DOHH2 (cell line): ENCODE data around the gene GOSR1.

Source experiments
- H3F3A ChIP-seq: fragments of 200-600 bp; sonication (generic), shearing (Covaris generic); 2 replicates; pipeline ENCODE4 v1.6.0; 2016; ENCODE audit warnings: antibody characterized with exemption, mild to moderate bottlenecking; ENCODE audit not compliant: control insufficient read depth, insufficient read depth
- H3K27ac ChIP-seq: fragments of 200-600 bp; sonication (generic); 2 replicates; pipeline ENCODE4 v1.5.1; 2014; ENCODE audit warnings: low read depth, mild to moderate bottlenecking, low read length, moderate library complexity
- H3K27me3 ChIP-seq: fragments of 200-600 bp; sonication (generic); 2 replicates; pipeline ENCODE4 v1.6.1; 2014; ENCODE audit warnings: mild to moderate bottlenecking, low read length, mixed read lengths; ENCODE audit not compliant: control insufficient read depth
- H3K36me3 ChIP-seq: fragments of 200-600 bp; sonication (generic); 2 replicates; pipeline ENCODE4 v1.6.1; 2014; ENCODE audit warnings: mild to moderate bottlenecking, low read length, moderate library complexity, mixed read lengths; ENCODE audit not compliant: control insufficient read depth
- H3K4me1 ChIP-seq: fragments of 200-600 bp; sonication (generic); 2 replicates; pipeline ENCODE4 v1.6.1; 2014; ENCODE audit warnings: mild to moderate bottlenecking, low read length, mixed read lengths; ENCODE audit not compliant: control insufficient read depth
- H3K4me2 ChIP-seq: fragments of 200-600 bp; sonication (generic); 2 replicates; pipeline ENCODE4 v1.6.0; 2014; ENCODE audit warnings: mild to moderate bottlenecking, low read length, moderate library complexity
- H3K4me3 ChIP-seq: fragments of 200-600 bp; sonication (generic); 2 replicates; pipeline ENCODE4 v1.5.1; 2014; ENCODE audit warnings: mild to moderate bottlenecking, low read length, mixed read lengths
- H3K79me2 ChIP-seq: fragments of 200-600 bp; sonication (generic); 2 replicates; pipeline ENCODE4 v1.6.1; 2014; ENCODE audit warnings: mild to moderate bottlenecking, low read length, mixed read lengths; ENCODE audit not compliant: control insufficient read depth
- H3K9me2 ChIP-seq: fragments of 200-600 bp; sonication (generic); replicated peaks from 2 replicates; pipeline ENCODE4 v1.6.1; 2014; ENCODE audit warnings: mild to moderate bottlenecking, low read length, mixed read lengths; ENCODE audit not compliant: control insufficient read depth
- H3K9me3 ChIP-seq: fragments of 200-600 bp; sonication (generic); 2 replicates; pipeline ENCODE4 v1.6.1; 2014; ENCODE audit warnings: antibody characterized with exemption, low read length, mixed read lengths; ENCODE audit not compliant: control insufficient read depth, insufficient read depth
- H4K20me1 ChIP-seq: fragments of 200-600 bp; sonication (generic); 2 replicates; pipeline ENCODE4 v1.6.0; 2014; ENCODE audit warnings: low read depth, mild to moderate bottlenecking, antibody characterized with exemption, low read length, moderate library complexity; ENCODE audit not compliant: control insufficient read depth, insufficient read depth
- EZH2phosphoT487 ChIP-seq: fragments of 200-600 bp; sonication (generic); IDR thresholded peaks from 2 replicates; pipeline ENCODE4 v1.6.1; 2017; ENCODE audit warnings: borderline replicate concordance, mild to moderate bottlenecking, antibody characterized with exemption, low read length, moderate library complexity, mixed read lengths
- TF ChIP-seq, protein P1 (sequence below): fragments of 200-600 bp; sonication (generic); IDR thresholded peaks from one replicate; pipeline ENCODE4 v1.5.1; 2014; ENCODE audit warnings: antibody characterized with exemption, mild to moderate bottlenecking, low read depth, low read length; ENCODE audit not compliant: poor library complexity, severe bottlenecking

Gene GOSR1

DNA sequence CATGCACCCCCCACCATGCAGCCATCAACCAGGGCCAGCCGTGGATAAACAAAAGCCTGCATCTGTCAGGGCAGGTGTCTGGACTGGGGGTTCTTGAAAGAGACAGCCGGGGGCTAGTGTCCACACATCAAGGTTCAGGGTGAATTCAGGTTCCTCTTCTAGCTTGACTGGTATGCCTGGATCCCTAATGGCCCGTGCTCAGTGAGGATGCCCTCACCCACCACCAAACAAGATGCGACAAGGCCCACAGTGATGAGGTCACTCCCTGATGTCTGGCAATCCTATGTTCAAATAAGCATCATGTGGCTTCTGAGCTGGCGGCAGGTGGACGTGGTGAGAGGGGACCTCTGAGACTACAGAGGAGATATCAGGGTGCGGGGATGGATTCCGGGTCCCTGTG is 64.6 kb downstream of the GOSR1 start:
- no peak for TF ChIP-seq EZH2phosphoT487
- TF ChIP-seq, protein P1, sequence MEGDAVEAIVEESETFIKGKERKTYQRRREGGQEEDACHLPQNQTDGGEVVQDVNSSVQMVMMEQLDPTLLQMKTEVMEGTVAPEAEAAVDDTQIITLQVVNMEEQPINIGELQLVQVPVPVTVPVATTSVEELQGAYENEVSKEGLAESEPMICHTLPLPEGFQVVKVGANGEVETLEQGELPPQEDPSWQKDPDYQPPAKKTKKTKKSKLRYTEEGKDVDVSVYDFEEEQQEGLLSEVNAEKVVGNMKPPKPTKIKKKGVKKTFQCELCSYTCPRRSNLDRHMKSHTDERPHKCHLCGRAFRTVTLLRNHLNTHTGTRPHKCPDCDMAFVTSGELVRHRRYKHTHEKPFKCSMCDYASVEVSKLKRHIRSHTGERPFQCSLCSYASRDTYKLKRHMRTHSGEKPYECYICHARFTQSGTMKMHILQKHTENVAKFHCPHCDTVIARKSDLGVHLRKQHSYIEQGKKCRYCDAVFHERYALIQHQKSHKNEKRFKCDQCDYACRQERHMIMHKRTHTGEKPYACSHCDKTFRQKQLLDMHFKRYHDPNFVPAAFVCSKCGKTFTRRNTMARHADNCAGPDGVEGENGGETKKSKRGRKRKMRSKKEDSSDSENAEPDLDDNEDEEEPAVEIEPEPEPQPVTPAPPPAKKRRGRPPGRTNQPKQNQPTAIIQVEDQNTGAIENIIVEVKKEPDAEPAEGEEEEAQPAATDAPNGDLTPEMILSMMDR: no peak
- H3K27ac ChIP-seq: no peak overlapping the region

DNA sequence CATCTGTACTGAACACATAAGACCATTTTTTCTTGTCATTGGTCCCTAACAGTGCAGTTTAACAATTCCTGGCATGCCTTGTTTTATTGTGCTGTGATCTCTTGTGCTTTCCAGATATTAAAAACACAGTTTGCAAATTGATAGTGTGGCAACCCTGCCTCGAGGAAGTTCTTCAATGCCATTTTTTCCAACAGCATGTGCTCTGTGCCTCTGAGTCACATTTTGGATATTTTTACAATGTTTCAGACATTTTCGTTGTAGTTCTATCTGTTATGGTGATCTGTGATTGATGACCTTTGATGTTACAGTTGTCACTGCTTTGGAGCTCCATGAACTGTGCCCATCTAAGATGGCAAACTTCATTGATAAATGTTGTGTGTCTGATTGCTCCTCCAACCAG is 66.2 kb downstream of the GOSR1 start:
- no peak overlapping the region for H3K4me3 ChIP-seq
- H4K20me1 ChIP-seq: no peaks in the 10 kb centered on the region
- H3K36me3 ChIP-seq: no peaks in the 10 kb centered on the region
- H3K79me2 ChIP-seq: no peaks in the 10 kb centered on the region
- H3K9me3 ChIP-seq: no peaks in the 10 kb centered on the region
- H3K4me1 ChIP-seq: no peaks in the 10 kb centered on the region
- TF ChIP-seq, protein P1: no peak
- TF ChIP-seq EZH2phosphoT487: no peak
- H3F3A ChIP-seq: no peaks in the 10 kb centered on the region
- H3K9me2 ChIP-seq: no peaks in the 10 kb centered on the region
- no peaks in the 10 kb centered on the region for H3K27me3 ChIP-seq
- no peak overlapping the region for H3K4me2 ChIP-seq
- H3K27ac ChIP-seq: no peak overlapping the region

More for the DNA sequence above, 64.6 kb downstream of the GOSR1 start:
- Histone ChIP-seq H4K20me1 (no peaks in the 10 kb centered on the region), H3K27me3 (no peaks in the 10 kb centered on the region), H3K36me3 (no peaks in the 10 kb centered on the region), H3K79me2 (no peaks in the 10 kb centered on the region), H3K9me2 (no peaks in the 10 kb centered on the region), H3K4me2 (no peak overlapping the region), H3K4me1 (no peaks in the 10 kb centered on the region), H3K4me3 (no peak overlapping the region), H3K9me3 (no peaks in the 10 kb centered on the region), H3F3A (no peaks in the 10 kb centered on the region)

DNA sequence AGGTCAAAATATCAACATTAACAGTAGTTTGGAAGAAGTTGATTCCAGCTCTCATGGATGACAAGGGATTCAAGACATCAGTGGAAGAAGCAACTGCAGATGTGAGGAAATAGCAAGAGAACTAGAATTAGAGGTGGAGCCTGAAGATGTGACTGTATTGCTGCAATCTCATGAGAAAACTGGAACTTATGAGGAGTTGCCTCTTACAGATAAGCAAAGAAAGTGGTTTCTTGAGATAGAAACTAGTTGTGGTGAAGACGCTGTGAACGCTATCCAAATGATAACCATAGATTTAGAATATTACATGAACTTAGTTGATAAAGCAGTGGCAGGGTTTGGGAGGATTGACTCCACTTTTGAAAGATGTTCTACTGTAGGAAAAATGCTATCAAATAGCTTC is 67.8 kb downstream of the GOSR1 start:
- no peaks in the 10 kb centered on the region for H3F3A ChIP-seq
- H3K27ac ChIP-seq: no peak overlapping the region
- no peaks in the 10 kb centered on the region for H4K20me1 ChIP-seq
- no peaks in the 10 kb centered on the region for H3K9me2 ChIP-seq
- peaks cover 5% of the 10 kb centered on the region for H3K4me1 ChIP-seq
- no peaks in the 10 kb centered on the region for H3K36me3 ChIP-seq
- H3K9me3 ChIP-seq: no peaks in the 10 kb centered on the region
- TF ChIP-seq, protein P1: no peak
- TF ChIP-seq EZH2phosphoT487: no peak
- no peaks in the 10 kb centered on the region for H3K79me2 ChIP-seq
- no peak overlapping the region for H3K4me2 ChIP-seq
- H3K27me3 ChIP-seq: no peaks in the 10 kb centered on the region
- no peak overlapping the region for H3K4me3 ChIP-seq
